Measurements from ENCODE around the gene RPS15A. TPM values are rescaled to one million over a fixed set of nuclear protein-coding genes. Genes with fewer than 3 reads are reported as not detected.

Gene RPS15A
- total RNA-seq: 1,462 and 1,617 TPM in 2 replicates
- 1,601 TPM for polyA plus RNA-seq (2012)

- DNase-seq (ENCODE audit: low read depth): peak; percentile 98
Observed at GRCh38 chr16:18789850-18790706, at the start of gene RPS15A. RPS15A (minus strand) TSS chr16:18790334; CDS start chr16:18789113, 1,221 bp downstream.

- no peak for DNase-seq (ENCODE audit: low read depth)
Observed at GRCh38 chr16:18839555-18839954, 49.4 kb upstream of the RPS15A start.

GRCh38 chr16:18836702-18837101, 46.6 kb upstream of the RPS15A start:
- no peak for DNase-seq (ENCODE audit: low read depth)

GRCh38 chr16:18834864-18835263, 44.7 kb upstream of the RPS15A start:
- DNase-seq (ENCODE audit: low read depth): peak; percentile 6

- DNase-seq (ENCODE audit: low read depth): no peak
Observed at GRCh38 chr16:18833707-18834505, 43.8 kb upstream of the RPS15A start.

- no peak for DNase-seq (ENCODE audit: low read depth)
Observed at GRCh38 chr16:18832613-18833012, 42.5 kb upstream of the RPS15A start.

GRCh38 chr16:18832006-18832405, 41.9 kb upstream of the RPS15A start:
- no peak for DNase-seq (ENCODE audit: low read depth)

- no peak for DNase-seq (ENCODE audit: low read depth)
Observed at GRCh38 chr16:18829251-18829650, 39.1 kb upstream of the RPS15A start.

GRCh38 chr16:18827890-18828289, 37.8 kb upstream of the RPS15A start:
- no peak for DNase-seq (ENCODE audit: low read depth)

GRCh38 chr16:18816286-18816685, 26.2 kb upstream of the RPS15A start:
- DNase-seq (ENCODE audit: low read depth): no peak

- no peak for DNase-seq (ENCODE audit: low read depth)
Observed at GRCh38 chr16:18811925-18812324, 21.8 kb upstream of the RPS15A start.

GRCh38 chr16:18809165-18809564, 19.0 kb upstream of the RPS15A start:
- no peak for DNase-seq (ENCODE audit: low read depth)

GRCh38 chr16:18805257-18805773, 15.2 kb upstream of the RPS15A start:
- DNase-seq (ENCODE audit: low read depth): no peak

- DNase-seq (ENCODE audit: low read depth): peak; percentile 26
Observed at GRCh38 chr16:18804540-18804939, 14.4 kb upstream of the RPS15A start.

- DNase-seq (ENCODE audit: low read depth): peak; percentile 12
Observed at GRCh38 chr16:18803569-18804462, 13.7 kb upstream of the RPS15A start.

GRCh38 chr16:18802767-18803343, 12.7 kb upstream of the RPS15A start:
- DNase-seq (ENCODE audit: low read depth): no peak

- DNase-seq (ENCODE audit: low read depth): peak; percentile 100
Observed at GRCh38 chr16:18801145-18801972, 11.2 kb upstream of the RPS15A start, which contains the start of gene ARL6IP1. ARL6IP1 (minus strand) TSS chr16:18801549; CDS start chr16:18801466, 83 bp downstream.

- peak; percentile 35 for DNase-seq (ENCODE audit: low read depth)
Observed at GRCh38 chr16:18800775-18801144, 10.6 kb upstream of the RPS15A start.

GRCh38 chr16:18800293-18800692, 10.2 kb upstream of the RPS15A start:
- no peak for DNase-seq (ENCODE audit: low read depth)

GRCh38 chr16:18799500-18799899, 9.4 kb upstream of the RPS15A start:
- DNase-seq (ENCODE audit: low read depth): no peak
